GM23338 (cell line): Measurements from ENCODE around the gene TTC23.

ENCODE experiments used
- CTCF ChIP-seq, 2 experiments: fragments of 200-600 bp in 1 of 2; sonication (generic) in 1 of 2; conservative IDR thresholded peaks; 2 replicates each; pipeline versions ENCODE4 v1.5.1 to v1.6.1; 2016 to 2017; ENCODE audit warnings: antibody characterized with exemption in 2 of 2, low read depth in 2 of 2, mild to moderate bottlenecking in 2 of 2, moderate library complexity in 1 of 2
- EZH2 ChIP-seq: fragments of 200-600 bp; sonication (generic); IDR thresholded peaks from one replicate; pipeline ENCODE4 v1.8.0; 2017; ENCODE audit warnings: antibody characterized with exemption, mild to moderate bottlenecking, low read depth; ENCODE audit not compliant: unreplicated experiment
- EZH2phosphoT487 ChIP-seq: fragments of 200-600 bp; sonication (generic); IDR thresholded peaks from one replicate; pipeline ENCODE4 v1.8.1; 2018; ENCODE audit warnings: antibody characterized with exemption; ENCODE audit not compliant: unreplicated experiment
- JUNB ChIP-seq: IDR thresholded peaks from one replicate; pipeline ENCODE4 v1.6.1; 2016; ENCODE audit warnings: antibody characterized with exemption; ENCODE audit not compliant: unreplicated experiment
- POLR2AphosphoS5 ChIP-seq: IDR thresholded peaks from 2 replicates; pipeline ENCODE4 v1.6.1; 2016; ENCODE audit warnings: antibody characterized with exemption, low read depth
- ZNF114 ChIP-seq: fragments of 250-450 bp; sonication (Bioruptor Pico); IDR thresholded peaks from 2 replicates; pipeline ENCODE4 v1.5.0; 2020; ENCODE audit warnings: mild to moderate bottlenecking, moderate library complexity
- ZNF331 ChIP-seq: fragments of 250-450 bp; sonication (Bioruptor Pico); IDR thresholded peaks from 2 replicates; pipeline ENCODE4 v1.5.0; 2020; ENCODE audit warnings: low read depth, mild to moderate bottlenecking, moderate library complexity
- TF ChIP-seq, protein P1 (sequence below): IDR thresholded peaks from one replicate; pipeline ENCODE4 v1.6.1; 2018; ENCODE audit warnings: antibody characterized with exemption; ENCODE audit not compliant: unreplicated experiment

- TF ChIP-seq EZH2 (no peak), CTCF (conservative IDR thresholded peaks at IDR 0.05; ENCODE audit: low read depth in 2 of 2) (no peak), EZH2phosphoT487 (no peak), ZNF114 (CRISPR knock-in tag) (no peak), ZNF331 (CRISPR knock-in tag) (no peak), JUNB (no peak), POLR2AphosphoS5 (no peak)
- TF ChIP-seq, protein P1, sequence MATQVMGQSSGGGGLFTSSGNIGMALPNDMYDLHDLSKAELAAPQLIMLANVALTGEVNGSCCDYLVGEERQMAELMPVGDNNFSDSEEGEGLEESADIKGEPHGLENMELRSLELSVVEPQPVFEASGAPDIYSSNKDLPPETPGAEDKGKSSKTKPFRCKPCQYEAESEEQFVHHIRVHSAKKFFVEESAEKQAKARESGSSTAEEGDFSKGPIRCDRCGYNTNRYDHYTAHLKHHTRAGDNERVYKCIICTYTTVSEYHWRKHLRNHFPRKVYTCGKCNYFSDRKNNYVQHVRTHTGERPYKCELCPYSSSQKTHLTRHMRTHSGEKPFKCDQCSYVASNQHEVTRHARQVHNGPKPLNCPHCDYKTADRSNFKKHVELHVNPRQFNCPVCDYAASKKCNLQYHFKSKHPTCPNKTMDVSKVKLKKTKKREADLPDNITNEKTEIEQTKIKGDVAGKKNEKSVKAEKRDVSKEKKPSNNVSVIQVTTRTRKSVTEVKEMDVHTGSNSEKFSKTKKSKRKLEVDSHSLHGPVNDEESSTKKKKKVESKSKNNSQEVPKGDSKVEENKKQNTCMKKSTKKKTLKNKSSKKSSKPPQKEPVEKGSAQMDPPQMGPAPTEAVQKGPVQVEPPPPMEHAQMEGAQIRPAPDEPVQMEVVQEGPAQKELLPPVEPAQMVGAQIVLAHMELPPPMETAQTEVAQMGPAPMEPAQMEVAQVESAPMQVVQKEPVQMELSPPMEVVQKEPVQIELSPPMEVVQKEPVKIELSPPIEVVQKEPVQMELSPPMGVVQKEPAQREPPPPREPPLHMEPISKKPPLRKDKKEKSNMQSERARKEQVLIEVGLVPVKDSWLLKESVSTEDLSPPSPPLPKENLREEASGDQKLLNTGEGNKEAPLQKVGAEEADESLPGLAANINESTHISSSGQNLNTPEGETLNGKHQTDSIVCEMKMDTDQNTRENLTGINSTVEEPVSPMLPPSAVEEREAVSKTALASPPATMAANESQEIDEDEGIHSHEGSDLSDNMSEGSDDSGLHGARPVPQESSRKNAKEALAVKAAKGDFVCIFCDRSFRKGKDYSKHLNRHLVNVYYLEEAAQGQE: no peak
These were observed 100.5 kb downstream of the TTC23 start for GRCh38 chr15:99148851-99149276.
